ENCODE measurements around the gene EXOC2.

- TF ChIP-seq EZH2 (IDR thresholded peaks at IDR 0.05; ENCODE audit: borderline replicate concordance, control insufficient read depth, low read depth, low read length) (no peak), PAX5 (IDR thresholded peaks at IDR 0.05; ENCODE audit: borderline replicate concordance, low read depth, low read length) (no peak), TBL1XR1 (IDR thresholded peaks at IDR 0.05; ENCODE audit: low read depth, low read length) (no peak), USF1 (IDR thresholded peaks at IDR 0.05; ENCODE audit: borderline replicate concordance, extremely low read length, insufficient read depth, low read depth, low read length) (no peak)
Measured at GRCh38 chr6:558959-559358, 134.0 kb downstream of the EXOC2 start.
